GM19455 (cell line): Measurements from ENCODE around the gene CCDC78.

Source experiments
- ATAC-seq: cut with Tn5 transposase; IDR thresholded peaks from one replicate; pipeline ENCODE4 v1.9.1; 2021; ENCODE audit not compliant: unreplicated experiment

CCDC78 gene

GRCh38 chr16:711548-712320, 14.5 kb downstream of the CCDC78 start:
- no peak for ATAC-seq

GRCh38 chr16:711084-711483, 15.2 kb downstream of the CCDC78 start:
- no peak for ATAC-seq

GRCh38 chr16:710500-711075, 15.7 kb downstream of the CCDC78 start:
- ATAC-seq, result no peak

GRCh38 chr16:709566-710499, 16.4 kb downstream of the CCDC78 start:
- ATAC-seq, result no peak

GRCh38 chr16:708959-709358, 17.3 kb downstream of the CCDC78 start:
- no peak for ATAC-seq

GRCh38 chr16:708019-708418, 18.2 kb downstream of the CCDC78 start:
- ATAC-seq, result no peak

- no peak for ATAC-seq
These were observed 19.1 kb downstream of the CCDC78 start for GRCh38 chr16:707062-707538.

GRCh38 chr16:706189-707061, 19.8 kb downstream of the CCDC78 start:
- no peak for ATAC-seq

GRCh38 chr16:705431-706188, 20.6 kb downstream of the CCDC78 start, which contains the start of gene FBXL16:
Gene FBXL16, minus strand, starts transcription at chr16:705801. Its CDS starts 8,396 bp downstream, at chr16:697405.
- no peak for ATAC-seq

- no peak for ATAC-seq
These were observed 21.5 kb downstream of the CCDC78 start for GRCh38 chr16:704552-705380.

GRCh38 chr16:704047-704446, 22.2 kb downstream of the CCDC78 start:
- no peak for ATAC-seq

GRCh38 chr16:703406-703805, 22.8 kb downstream of the CCDC78 start:
- no peak for ATAC-seq

GRCh38 chr16:702341-702740, 23.9 kb downstream of the CCDC78 start:
- no peak for ATAC-seq

GRCh38 chr16:700684-701584, 25.3 kb downstream of the CCDC78 start:
- ATAC-seq, result no peak

GRCh38 chr16:698911-699671, 27.2 kb downstream of the CCDC78 start:
- ATAC-seq, result no peak

- no peak for ATAC-seq
These were observed 30.7 kb downstream of the CCDC78 start for GRCh38 chr16:695355-696089.
